Measurements from ENCODE around the gene ENO3.
A peak's percentile ranks its signal among the peaks of the same experiment; 100 is the strongest.

- TF ChIP-seq CTCF (IDR thresholded peaks at IDR 0.05): no peak
- TF ChIP-seq EP300 (IDR thresholded peaks at IDR 0.05): peak in 1 of 2 donors; percentile 97
Observed at GRCh38 chr17:4967539-4968485, 16.9 kb downstream of the ENO3 start, which contains the start of gene SPAG7.

All from tibial nerve (tissue), 4 donors.